DMS114 treated with DMSO at 0.1 percent for 48 hours (cell line): ENCODE data around the gene SUGP2.

ENCODE experiments used
- DNase-seq: peaks from one replicate; lab custom pipeline; 2025; ENCODE audit not compliant: unreplicated experiment; lab: John Stamatoyannopoulos, UW

The SUGP2 gene

DNA sequence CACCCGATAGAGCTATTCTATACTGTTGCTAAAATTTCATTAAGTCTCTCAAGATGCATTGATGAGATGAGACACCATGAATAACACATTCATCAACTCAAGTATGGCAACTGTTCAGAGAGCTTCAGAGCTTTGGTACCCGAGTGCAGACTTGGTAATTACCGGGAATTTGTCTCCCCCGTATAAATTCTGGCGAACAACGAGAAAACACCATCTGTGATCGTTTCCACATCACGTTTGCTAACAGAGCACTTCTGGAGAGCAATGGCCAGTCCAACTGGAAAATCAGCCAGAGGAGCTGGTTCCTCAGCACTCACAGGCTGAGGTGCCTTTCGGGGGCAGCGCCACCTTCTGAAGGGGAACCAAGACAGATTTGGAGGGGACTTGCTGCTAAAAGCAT is 40.2 kb downstream of the SUGP2 start:
- no peak for DNase-seq

DNA sequence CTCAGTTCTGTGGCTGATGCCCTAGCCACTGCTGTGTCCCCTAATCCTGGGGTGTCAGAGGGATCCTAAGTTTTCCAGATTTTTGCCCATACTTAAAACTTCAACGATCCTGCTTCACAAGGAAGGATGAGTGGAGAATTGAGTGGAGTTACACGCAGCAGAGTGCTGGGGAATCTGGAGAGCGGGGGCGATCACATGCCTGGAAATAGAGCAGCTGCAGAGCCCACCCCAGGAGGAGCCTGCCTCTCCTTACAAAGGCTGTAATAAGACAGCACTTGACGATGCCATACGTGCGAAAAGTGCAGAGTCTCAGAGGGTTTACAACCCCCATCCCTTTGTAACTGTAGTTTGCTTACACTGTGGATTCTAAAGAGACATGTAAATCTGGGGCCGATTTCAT is 40.6 kb downstream of the SUGP2 start:
- no peak for DNase-seq

GRCh38 chr19:18991468-18991867 is 41.8 kb downstream of the SUGP2 start:
- DNase-seq, result no peak

GRCh38 chr19:18991006-18991405 is 42.3 kb downstream of the SUGP2 start:
- DNase-seq, result no peak

GRCh38 chr19:18990128-18990708 is 43.1 kb downstream of the SUGP2 start:
- no peak for DNase-seq

DNA sequence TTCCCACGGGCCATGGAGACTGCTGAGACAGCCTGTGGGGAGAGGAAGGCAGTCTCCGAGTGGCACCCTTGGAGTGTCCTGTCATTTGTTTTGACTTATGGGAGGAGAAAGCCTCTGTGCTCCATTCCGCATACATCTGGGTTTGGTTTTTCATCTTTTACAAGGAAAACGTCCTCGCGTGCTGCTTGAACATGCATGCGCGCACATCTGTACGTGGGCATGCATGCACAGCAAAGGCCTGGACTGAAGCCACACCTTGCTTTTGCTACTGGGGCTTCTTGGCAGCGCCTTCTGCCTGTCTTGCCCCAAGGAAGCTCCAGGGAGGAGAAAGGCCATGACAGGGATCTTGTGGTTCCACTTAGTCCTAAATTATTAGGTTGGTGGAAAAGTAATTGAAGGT is 44.0 kb downstream of the SUGP2 start:
- no peak for DNase-seq

GRCh38 chr19:18987456-18987855 is 45.9 kb downstream of the SUGP2 start:
- DNase-seq, result no peak

- DNase-seq, result no peak
Measured at GRCh38 chr19:18985257-18985656, 48.1 kb downstream of the SUGP2 start.

- DNase-seq, result no peak
Measured at GRCh38 chr19:18984251-18984650, 49.1 kb downstream of the SUGP2 start.

GRCh38 chr19:18982669-18983068 is 50.6 kb downstream of the SUGP2 start:
- no peak for DNase-seq

GRCh38 chr19:18980432-18981020 is 52.8 kb downstream of the SUGP2 start:
- no peak for DNase-seq

DNA sequence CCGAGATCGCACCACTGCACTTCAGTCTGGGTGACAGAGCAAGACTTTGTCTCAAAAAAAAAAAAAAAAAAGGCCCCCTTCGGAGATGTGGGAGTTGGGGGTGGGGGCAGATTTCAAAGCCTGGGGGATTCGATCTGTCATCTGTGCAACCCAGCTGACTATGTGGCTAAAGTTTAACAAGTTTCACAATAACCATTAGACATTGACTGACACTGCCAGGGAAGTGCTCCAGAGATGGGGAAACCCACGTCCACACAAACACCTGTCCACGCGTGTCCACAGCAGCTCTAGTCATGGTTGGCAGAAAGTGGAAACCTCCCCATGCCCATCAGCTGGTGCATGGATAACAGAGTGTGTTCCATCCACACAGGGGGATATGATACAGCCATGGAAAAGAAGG is 54.7 kb downstream of the SUGP2 start:
- DNase-seq, result no peak

GRCh38 chr19:18975869-18976268 is 57.4 kb downstream of the SUGP2 start:
- DNase-seq, result no peak

DNA sequence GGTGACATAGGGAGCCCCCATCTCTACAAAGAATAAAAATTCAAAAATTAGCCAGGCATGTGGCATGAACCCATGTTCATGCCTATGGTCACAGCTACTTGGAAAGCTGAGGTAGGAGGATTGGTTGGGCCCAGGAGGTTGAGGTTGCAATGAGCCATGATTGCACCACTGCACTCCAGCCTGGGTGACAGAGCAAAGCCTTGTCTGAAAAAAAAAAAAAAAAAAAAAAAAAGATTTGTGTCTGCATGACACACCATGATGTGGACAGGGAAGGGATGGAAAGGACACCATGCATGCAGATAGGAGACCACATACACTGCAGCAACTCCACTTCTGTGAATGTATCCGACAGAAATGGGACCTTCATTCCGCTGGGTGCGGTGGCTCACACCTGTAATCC is 58.3 kb downstream of the SUGP2 start:
- DNase-seq, result no peak

GRCh38 chr19:18972851-18973250 is 60.5 kb downstream of the SUGP2 start:
- no peak for DNase-seq

DNA sequence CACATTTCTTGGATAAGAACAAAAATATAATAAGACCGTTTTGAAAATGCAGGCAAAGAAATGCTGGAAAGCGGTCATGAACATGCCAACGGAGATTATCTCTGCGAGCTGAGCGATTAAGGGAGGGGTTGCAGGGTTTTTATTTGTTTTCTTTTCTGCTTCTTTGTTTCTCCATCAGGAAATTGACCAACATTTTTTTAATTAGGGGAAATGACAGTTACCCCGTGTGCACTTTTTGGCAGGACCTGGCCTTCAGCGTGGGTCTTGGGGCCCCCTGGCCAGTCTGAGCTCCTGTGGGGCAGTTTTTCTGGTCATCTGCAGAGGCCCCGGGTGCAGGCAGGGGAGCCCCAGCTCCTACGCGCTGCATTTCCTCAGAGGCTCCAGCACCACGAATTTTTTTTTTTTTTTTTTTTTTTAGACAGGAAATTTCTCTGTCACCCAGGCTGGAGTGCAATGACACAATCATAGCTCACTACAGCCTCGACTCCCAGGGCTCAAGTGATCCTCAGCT is 61.0 kb downstream of the SUGP2 start:
- DNase-seq, result no peak

DNA sequence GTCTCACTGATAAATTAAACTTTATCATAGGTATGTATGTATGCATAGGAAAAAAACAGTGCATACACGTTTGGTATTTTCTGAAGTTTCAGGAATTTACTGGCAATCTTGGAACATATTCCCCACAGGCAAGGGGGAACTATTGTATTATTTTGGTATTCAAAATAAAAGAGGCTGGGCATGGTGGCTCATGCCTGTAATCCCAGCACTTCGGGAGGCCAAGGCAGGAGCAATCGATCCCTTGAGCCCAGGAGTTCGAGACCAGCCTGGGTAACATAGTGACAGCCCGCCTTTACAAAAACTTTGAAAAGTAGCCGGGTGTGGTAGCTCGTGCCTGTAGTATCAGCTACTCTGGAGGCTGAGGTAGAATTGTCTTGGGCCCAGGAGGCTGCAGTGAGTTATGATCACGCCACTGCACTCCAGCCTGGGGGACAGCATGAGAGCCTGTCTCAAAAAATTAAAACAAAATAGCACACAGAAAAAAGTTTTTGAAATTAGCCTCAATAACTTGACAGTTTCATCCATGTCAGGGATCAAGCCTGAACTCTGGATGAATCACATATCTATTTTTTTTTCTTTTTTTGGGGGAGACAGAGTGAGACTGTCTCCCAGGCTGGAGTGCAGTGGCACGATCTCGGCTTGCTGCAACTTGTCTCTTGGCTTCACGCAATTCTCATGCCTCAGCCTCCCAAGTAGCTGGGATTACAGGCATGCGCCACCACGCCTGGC is 63.2 kb downstream of the SUGP2 start:
- DNase-seq, result no peak

- DNase-seq, result no peak
Measured at GRCh38 chr19:18967358-18968146, 65.8 kb downstream of the SUGP2 start.

DNA sequence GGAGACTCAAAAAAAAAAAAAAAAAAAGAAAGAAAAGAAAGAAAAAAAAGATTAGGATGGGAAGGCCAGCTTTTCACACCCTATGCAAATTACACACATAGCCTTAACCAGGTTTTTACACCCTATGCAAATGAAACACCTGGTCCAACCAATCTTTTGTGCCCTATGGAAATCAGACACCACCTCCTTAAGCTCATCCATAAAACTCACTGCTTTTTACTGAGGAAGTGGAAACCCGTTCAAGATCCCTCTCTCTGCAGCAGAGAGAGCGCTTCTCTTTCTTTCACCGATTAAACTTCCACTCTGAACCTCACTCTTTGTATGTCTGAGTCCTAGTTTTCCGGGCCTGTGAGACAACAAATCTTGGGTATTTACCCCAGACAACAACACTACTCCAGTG is 67.0 kb downstream of the SUGP2 start:
- no peak for DNase-seq

DNA sequence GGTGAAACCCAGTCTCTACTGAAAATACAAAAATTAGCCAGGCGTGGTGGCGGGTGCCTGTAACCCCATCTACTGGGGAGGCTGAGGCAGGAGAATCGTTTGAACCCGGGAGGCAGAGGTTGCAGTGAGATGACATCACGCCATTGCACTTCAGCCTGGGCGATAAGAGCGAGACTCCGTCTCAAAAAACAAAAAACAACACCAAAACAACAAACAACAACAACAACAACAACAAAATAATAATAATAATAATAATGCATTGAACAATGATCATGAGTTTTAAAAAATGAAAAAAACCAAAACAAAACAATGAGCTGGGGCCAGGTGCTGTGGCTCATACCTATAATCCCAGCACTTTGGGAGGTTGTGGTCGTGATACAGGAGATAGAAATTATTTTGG is 69.2 kb downstream of the SUGP2 start:
- no peak for DNase-seq

GRCh38 chr19:18961767-18962620 is 71.3 kb downstream of the SUGP2 start:
- DNase-seq, result no peak
